NCI-H1092 (cell line): ENCODE results near the gene SNRPF.

ENCODE experiments used
- DNase-seq: peaks from one replicate; lab custom pipeline; 2025; lab: John Stamatoyannopoulos, UW

The SNRPF gene

DNA sequence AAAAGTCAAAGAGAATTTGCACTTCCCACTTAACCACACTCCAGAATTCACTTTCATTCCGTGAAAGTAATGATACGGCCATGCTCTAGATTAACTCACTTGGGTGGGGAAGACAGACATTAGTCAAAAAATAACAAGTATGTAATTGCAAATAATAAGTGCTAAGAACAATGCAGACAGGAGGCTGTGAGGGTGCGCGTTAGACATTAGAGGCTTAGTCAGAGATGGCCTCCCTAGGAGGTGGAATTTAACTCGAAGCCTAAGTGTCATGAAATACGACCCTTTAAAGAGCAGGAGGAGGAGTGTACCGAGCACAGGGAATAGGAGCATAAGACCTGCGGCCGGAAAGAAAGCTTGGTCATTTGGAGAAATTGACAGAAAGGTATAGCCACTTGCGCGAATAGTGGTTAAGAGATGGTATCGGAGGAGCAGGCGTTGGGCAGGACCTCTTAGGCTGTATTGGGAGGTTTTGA, 628 bp downstream of the SNRPF start:
- no peak for DNase-seq

DNA sequence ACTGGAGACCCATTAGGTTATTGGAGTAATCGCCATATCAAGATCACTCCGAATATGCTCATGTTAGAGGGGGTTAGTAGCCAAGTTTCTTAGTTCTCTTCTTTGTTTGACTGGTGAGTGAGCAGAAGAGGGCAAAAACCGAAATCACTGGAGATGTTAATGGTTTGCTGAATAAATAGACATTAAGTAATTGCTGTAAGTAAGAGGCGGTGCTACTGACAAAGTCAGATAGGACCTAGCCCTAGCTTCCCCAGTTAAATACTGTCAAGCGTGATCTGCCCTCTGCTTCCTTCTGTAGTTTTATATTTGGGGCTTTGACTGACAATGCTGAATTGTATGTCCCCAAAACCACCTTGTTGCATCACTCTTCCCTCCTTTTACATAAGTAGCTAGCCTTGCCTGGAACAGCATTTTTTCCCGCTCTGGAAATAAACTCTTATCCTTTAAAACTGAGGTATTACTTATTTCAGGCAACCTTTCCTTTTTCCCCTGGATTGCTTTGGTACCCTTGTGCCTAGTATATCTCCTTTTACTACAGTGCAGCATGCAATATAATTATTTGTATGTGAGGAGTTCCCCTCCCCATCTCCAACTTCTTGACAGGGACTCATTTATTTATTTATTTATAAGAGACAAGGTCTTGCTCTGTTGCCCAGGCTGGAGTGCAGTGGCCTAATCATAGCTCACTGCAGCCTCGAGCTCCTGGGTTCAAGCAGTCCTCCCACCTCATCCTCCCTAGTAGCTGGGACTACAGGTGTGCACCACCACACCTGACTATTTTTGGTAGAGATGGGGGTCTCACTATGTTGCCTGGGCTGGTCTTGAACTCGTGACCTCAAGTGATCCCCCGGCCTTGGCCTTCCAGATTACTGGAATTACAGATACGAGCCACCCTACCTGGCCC, 1.4 kb downstream of the SNRPF start:
- DNase-seq: no peak

DNA sequence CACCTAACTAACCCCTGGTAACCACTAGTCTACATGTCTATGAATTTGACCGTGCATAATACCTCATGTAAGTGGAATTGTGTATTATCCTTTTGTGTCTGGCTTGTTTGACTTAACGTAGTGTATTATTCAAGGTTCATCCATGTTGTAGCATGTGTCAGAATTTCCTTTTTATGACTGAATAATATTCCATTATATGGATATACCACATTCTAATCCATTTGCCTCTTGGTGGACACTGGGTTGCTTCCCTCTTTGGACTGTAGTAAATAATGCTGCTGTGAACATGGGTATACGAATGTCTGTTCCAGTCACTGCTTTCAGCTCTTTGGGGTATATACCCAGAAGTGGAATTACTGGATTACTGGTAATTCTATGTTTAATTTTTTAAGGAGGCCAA, 3.3 kb downstream of the SNRPF start:
- DNase-seq: no peak

DNA sequence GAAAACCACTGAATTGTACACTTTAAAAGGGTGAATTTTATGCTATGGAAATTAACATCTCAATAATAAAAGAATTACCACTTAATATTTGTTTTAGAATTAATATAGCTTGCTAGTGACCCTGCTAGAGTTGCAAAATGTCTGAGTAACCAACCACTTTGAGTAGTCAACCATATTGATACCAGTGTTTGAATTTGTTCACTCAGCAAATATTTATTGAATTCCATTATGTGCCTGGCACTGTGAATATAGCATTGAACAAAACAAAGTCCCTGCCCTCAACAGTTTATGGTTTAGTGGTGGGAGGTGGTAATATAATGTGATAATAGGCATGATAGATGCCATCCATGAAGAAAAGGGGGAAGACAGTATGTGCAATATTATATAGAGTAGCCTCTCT, 4.6 kb downstream of the SNRPF start:
- DNase-seq: no peak

DNA sequence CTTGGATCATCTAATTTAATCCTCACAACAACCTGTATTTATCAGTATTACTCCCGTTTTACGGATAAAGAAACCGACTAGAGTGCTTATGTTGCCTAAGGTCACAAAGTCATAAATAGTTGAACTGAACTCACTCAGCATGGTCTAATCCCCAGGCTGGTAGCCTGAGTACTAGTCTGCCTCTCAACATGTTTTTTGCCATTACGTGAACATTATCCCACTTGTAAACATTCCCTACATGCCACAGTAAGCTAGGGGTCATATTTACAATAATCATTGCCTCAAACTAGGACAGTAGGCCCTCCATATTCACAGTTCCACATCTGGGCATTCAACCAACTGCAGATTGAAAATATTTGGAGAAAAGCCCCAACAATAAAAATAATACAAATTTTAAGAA, 12.1 kb downstream of the SNRPF start:
- DNase-seq: no peak

DNA sequence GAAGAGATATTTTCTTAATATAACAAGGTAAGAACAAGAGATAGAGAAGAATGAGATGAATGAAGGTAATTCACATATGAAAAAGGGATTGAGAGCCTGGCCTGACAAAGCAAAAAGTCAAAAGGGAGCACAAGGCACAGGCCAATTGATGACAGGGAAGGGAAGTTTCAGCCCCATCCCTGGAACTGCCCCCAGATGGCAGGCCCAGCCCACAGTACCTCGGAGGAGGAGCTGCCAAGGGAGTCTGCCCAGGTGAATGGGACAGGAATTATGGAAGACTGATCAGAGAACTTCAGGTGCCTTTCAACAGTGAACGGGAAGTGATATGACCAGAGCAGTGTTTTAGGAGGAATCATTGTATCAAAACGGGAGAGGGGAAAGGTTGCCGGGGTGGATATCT, 15.7 kb downstream of the SNRPF start:
- DNase-seq: no peak

DNA sequence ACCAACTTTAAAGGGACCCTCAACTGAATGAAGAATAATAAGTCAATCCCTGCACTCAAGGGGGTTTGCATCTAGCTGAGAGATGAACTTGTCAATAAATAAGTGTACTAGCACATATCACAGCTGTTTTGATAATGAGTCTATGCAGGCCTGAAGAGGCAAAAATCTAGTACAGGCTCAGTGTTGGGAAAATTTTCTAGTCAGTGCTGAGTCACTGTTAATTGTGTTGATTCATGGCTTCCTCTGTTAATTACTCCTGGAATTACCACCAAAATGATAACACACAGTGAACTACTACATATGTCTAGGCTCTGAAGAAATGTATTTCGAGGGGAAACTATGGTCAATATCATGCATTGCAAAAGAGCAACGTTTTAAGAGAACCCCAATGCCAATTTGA, 18.9 kb downstream of the SNRPF start:
- no peak for DNase-seq

DNA sequence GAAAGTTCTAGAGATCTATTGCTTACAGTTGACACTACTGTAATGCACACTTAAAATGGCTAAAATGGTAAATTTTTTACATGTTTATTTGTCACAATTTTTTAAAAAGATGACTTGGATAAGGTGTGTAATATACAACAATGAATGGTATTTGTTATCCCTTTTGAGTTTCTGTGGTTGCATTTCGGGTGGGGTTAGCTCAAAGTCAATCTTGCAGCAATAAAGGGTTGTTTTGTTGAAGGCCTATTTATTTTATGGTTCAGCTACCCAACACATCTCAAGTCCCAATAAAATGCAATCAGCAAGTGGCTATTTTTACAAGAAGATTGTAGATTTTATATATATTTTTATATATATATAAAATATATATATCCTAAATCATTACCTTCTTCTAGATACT, 22.1 kb downstream of the SNRPF start:
- no peak for DNase-seq

DNA sequence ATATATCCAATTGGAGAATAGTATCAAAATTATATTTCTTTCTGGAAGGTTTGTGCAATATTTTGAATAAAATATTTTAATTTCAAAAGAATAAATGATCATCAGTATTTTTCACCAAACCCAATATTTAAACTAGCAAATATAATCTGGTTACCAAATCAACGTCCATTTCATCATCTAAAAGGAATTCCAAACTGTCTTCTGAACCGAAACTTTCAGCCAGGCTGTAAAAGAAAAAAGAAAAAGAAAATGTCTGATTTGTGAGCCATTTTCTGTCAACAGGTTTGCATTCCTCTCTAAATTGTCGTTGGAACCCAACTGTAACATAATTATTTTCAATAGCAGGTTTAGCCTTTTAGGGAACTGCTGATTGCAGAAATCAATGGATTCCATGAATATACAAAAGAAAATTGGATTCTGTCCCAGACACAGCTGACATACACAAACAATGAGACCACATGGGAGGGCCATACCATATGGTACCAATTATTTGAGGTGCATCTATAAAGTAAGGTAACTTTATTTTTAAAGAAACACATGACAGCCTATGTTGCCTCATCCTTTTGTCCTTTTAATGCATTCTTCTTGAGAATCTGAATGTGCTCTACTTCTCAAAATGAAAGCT, 22.7 kb downstream of the SNRPF start:
- no peak for DNase-seq

DNA sequence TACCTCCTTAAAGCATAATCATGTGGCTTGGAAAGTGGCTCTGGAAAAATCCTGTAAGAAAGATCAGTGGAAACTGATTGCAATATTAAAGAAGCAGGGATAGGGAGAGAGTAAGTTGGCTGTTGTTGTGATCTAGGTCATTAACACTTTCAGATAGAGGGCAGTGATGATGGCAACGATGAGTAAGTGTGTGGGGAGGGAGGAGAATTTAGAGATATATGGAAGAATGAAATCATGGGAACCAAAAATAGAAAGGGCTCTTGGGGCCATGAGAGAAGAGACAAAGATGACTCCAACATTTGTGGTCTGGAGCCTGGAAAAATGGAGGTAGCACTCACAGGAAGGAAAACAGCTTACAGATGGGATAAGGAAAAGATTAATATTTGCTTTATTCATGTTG, 23.3 kb downstream of the SNRPF start:
- no peak for DNase-seq

DNA sequence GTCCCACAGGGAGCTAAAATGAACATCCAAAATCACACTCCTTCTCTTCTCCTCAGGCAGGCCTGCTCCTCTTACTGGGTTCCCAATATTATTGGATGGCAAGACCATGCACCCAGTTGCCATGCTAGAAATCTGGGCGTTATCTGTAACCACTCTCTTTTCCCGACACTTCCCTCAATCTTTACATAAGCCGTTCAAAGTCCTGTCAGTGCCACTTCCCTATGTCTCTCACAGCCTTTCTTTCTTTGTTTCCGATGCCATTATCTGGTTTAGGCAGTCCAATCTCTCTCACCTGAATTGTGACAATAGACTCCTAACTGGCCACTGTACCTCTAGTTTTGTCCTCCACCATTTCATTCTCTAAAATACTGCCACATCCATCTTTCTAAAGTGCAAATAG, 24.1 kb downstream of the SNRPF start:
- no peak for DNase-seq

DNA sequence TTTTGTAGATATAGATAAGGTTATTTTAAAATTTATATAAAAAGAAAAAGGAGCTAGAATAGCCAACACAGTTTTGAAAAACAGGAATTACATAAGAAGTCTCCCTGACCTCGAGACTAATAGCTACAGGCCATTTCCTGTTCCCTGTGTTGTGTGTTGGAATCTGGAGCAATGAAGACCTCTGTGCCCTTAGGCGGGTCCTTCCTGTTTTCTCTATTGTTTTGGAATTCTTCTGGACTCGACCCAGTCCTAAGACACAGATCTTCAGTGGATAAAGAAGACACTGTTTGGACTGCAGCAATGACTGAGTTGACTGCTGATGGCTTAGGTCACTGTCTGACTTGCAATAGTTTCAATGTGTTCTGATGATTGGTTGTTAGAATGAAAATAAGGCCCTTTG, 26.2 kb downstream of the SNRPF start:
- no peak for DNase-seq

DNA sequence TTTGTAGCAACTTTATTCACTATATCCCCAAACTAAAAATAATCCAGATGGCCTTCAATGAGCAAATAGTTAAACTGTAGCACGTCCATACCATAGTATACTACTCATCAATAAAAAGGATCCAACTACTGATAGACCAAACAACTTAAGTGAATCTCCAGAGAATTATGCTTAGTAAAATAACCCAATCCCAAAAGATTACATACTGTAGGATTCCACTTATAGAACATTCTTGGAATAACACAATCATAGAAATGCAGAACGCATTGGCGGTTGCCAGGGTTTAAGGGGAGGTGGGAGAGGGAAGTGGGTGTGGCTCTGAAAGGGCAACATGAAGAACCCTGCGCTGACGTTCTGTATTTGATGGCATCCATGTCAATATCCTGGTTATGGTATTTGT, 28.6 kb downstream of the SNRPF start:
- DNase-seq: no peak

DNA sequence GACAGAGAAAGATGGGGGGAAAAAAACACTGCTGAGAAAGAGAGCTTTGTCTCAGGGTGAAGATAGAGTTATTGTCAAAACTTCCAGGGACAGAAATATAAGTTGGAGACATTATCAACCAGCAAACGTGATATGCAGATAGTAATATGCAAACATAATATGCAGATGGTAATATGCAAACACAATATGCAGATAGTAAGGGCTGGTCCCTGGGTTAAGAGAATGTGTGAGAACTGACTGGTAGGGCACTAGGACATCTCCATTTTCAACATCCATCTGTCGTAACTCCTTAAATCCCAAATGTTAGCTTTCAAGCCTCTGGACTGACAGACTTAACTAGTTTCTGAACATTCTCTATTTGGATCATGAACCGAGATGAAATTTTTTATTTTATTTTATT, 32.2 kb downstream of the SNRPF start:
- DNase-seq: no peak

DNA sequence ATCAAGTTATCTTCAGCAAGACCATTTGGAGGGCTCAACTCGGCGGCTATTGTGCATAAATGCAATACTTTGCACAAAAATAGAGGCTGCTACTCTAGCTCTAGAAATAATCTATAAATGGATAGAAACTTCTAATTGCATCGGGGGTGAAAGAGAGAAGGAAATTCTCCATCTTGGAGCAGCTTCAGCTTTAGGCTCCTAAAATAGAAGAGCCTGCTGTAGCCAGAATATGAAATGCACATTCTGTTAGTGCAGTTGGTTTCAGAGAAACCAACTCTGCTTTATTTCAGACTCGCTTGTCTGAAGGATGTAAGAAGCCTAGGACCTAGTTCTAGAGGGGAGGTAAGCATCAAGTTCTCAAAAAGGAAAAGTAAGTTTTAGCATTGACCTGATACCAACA, 38.1 kb downstream of the SNRPF start:
- no peak for DNase-seq

DNA sequence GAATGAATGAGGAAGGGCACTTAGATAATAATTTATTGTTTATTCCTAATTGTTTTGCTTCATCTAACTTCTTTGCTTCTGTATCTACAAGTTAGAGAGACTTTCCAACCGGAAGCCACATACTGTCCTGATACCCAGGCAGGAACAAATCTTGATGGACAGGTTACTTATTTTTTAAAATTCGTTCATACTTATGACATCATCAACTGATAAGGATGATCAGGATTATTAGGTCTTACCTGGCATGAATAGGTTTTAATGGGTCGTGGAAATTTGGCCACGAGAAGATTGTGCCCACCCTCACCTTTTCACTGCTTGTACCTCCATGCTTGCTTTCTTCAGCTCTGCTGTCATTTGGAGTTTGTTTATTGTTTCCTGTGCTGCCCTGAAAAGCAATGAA, 39.3 kb downstream of the SNRPF start:
- DNase-seq: no peak

DNA sequence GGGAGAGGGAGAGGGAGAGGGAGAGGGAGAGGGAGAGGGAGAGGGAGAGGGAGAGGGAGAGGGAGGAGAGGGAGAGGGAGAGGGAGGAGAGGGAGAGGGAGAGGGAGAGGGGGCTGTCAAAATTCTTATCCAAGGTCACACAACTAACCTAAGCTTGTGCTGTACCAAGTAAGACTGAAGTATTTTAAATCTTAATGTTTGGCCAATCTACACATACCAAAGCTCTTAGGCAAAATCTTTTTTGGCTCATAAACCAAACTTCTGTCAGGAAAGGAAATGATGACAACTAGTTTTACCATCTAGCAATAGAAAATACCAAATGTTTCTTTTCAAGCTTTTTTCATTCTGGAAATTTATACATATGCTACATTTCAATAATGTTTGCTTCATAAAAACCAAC, 49.8 kb downstream of the SNRPF start:
- DNase-seq: no peak

DNA sequence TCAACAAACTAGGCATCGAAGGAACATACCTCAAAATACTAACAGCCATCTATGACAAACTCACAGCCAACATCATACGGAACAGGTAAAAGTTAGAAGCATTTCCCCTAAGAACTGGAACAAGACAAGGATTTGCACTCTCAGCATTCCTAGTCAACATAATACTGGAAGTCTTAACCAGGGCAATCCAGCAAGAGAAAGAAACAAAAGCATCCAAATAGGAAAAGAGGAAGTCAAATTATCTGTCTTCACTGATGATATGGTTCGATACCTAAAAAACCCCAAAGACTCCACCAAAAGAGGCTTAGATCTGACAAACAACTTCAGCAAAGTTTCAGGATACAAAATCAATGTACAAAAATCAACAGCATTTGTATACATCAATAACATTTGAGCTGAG, 51.1 kb downstream of the SNRPF start:
- no peak for DNase-seq
